Right lobe of liver (tissue), 4 donors: ENCODE measurements around the gene MAGEA1.
"Not testable (repeated sequence)": the region's sequence is repeated elsewhere in the genome, so short reads cannot be mapped to it uniquely, and the experiment has no call there.

Experiments used
- POLR2A ChIP-seq: fragments of 450-650 bp; IDR thresholded peaks from one replicate; pipeline ENCODE4 v1.6.1; 2017; ENCODE audit warnings: antibody characterized with exemption, mild to moderate bottlenecking
- TF ChIP-seq, protein P1 (sequence below), 4 donors: fragments of 200-600 bp in 3 of 4; fragments of 450-650 bp in 1 of 4; IDR thresholded peaks; one replicate each; pipeline versions ENCODE4 v1.5.1 to v1.8.0; 2016 to 2022; ENCODE audit warnings: antibody characterized with exemption in 4 of 4, mild to moderate bottlenecking in 2 of 4
- donor health status: DM: no; HTN: no; CAD: no.
- donor health status: DM: no; HTN: no; CAD: no.
- donor health status: DM: no; HTN: yes; CAD: no.

DNA sequence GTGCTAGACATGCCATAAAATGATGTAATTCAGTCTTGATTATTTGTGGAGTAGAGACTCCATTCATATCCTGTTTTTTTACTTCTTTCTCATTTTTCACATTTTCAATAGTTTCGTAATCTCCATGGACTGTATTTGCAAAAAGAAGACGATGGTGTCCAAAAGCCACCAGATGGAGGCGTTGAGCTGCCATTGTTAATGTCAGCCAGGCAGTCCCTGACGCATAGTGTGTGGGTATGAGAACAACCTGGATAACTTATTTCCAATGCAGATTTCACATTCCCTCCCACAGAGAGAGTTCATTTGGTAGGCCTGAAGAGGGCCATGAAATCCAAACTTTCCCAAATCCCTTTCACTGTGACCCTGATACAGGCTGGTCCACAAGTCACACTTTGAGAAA, 40.0 kb upstream of the MAGEA1 start:
- TF ChIP-seq, protein P1, sequence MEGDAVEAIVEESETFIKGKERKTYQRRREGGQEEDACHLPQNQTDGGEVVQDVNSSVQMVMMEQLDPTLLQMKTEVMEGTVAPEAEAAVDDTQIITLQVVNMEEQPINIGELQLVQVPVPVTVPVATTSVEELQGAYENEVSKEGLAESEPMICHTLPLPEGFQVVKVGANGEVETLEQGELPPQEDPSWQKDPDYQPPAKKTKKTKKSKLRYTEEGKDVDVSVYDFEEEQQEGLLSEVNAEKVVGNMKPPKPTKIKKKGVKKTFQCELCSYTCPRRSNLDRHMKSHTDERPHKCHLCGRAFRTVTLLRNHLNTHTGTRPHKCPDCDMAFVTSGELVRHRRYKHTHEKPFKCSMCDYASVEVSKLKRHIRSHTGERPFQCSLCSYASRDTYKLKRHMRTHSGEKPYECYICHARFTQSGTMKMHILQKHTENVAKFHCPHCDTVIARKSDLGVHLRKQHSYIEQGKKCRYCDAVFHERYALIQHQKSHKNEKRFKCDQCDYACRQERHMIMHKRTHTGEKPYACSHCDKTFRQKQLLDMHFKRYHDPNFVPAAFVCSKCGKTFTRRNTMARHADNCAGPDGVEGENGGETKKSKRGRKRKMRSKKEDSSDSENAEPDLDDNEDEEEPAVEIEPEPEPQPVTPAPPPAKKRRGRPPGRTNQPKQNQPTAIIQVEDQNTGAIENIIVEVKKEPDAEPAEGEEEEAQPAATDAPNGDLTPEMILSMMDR (IDR thresholded peaks at IDR 0.05), result not testable (repeated sequence)
- TF ChIP-seq POLR2A, result not testable (repeated sequence)
